Neural cell (in vitro differentiated cells): ENCODE results near the gene MON2. TPM values are rescaled to one million over a fixed set of nuclear protein-coding genes. Genes with fewer than 3 reads are reported as not detected.

ENCODE experiments used
- H2AFZ ChIP-seq: fragments of 200-600, 300-800 bp; sonication (generic), shearing (Covaris generic); 2 replicates; pipeline ENCODE4 v1.6.0; 2014; ENCODE audit warnings: low read depth, mild to moderate bottlenecking, antibody characterized with exemption, low read length, moderate library complexity
- H3F3A ChIP-seq: fragments of 200-600 bp; shearing (Covaris generic); 2 replicates; pipeline ENCODE4 v1.6.1; 2016; ENCODE audit warnings: mild to moderate bottlenecking, moderate library complexity, mixed read lengths, antibody characterized with exemption, low read length; ENCODE audit not compliant: insufficient read depth, poor library complexity, severe bottlenecking
- H3K27ac ChIP-seq: fragments of 200-600, 300-800 bp; sonication (generic), shearing (Covaris generic); 2 replicates; pipeline ENCODE4 v1.5.1; 2014; ENCODE audit warnings: mild to moderate bottlenecking, low read length, moderate library complexity
- H3K27me3 ChIP-seq: fragments of 300-800, 200-600 bp; sonication (generic), shearing (Covaris generic); 2 replicates; pipeline ENCODE4 v1.6.0; 2014; ENCODE audit warnings: mild to moderate bottlenecking, low read depth, low read length, moderate library complexity; ENCODE audit not compliant: insufficient read depth
- H3K36me3 ChIP-seq: fragments of 300-800, 200-600 bp; sonication (generic), shearing (Covaris generic); 2 replicates; pipeline ENCODE4 v1.5.1; 2014; ENCODE audit warnings: mild to moderate bottlenecking, antibody characterized with exemption, low read length, moderate library complexity; ENCODE audit not compliant: insufficient read depth
- H3K4me2 ChIP-seq: fragments of 300-800, 200-600 bp; sonication (generic), shearing (Covaris generic); 2 replicates; pipeline ENCODE4 v1.6.0; 2014; ENCODE audit warnings: mild to moderate bottlenecking, low read length
- H3K4me3 ChIP-seq: fragments of 300-800, 200-600 bp; sonication (generic), shearing (Covaris generic); 2 replicates; pipeline ENCODE4 v1.5.1; 2014; ENCODE audit warnings: mild to moderate bottlenecking, low read length, moderate library complexity
- H3K79me2 ChIP-seq: fragments of 200-600 bp; shearing (Covaris generic); replicated peaks from 2 replicates; pipeline ENCODE4 v1.6.0; 2014; ENCODE audit warnings: mild to moderate bottlenecking, low read length, moderate library complexity; ENCODE audit not compliant: insufficient read depth
- H3K9ac ChIP-seq: fragments of 300-800, 200-600 bp; sonication (generic), shearing (Covaris generic); 2 replicates; pipeline ENCODE4 v1.6.1; 2016; ENCODE audit warnings: mild to moderate bottlenecking, low read length, mixed read lengths
- H3K9me2 ChIP-seq: fragments of 200-600 bp; shearing (Covaris generic); 2 replicates; pipeline ENCODE4 v1.6.1; 2016; ENCODE audit warnings: mild to moderate bottlenecking, low read length, mixed read lengths; ENCODE audit not compliant: insufficient read depth
- H3K9me3 ChIP-seq: fragments of 200-600, 300-800 bp; sonication (generic), shearing (Covaris generic); 2 replicates; pipeline ENCODE4 v1.6.1; 2016; ENCODE audit warnings: mild to moderate bottlenecking, mixed run types, low read length, moderate library complexity, mixed read lengths
- H4K20me1 ChIP-seq: fragments of 200-600 bp; shearing (Covaris generic); 2 replicates; pipeline ENCODE4 v1.6.1; 2016; ENCODE audit warnings: mild to moderate bottlenecking, mixed run types; ENCODE audit not compliant: insufficient read depth
- EP300 ChIP-seq: fragments of 450-650 bp; conservative IDR thresholded peaks from 2 replicates; pipeline ENCODE4 v1.6.1; 2014; ENCODE audit warnings: antibody characterized with exemption, mild to moderate bottlenecking, moderate library complexity; ENCODE audit not compliant: poor library complexity, severe bottlenecking
- EZH2 ChIP-seq: fragments of 200-600, 300-800 bp; shearing (Covaris generic), sonication (generic); IDR thresholded peaks from 2 replicates; pipeline ENCODE4 v1.6.1; 2014; ENCODE audit warnings: antibody characterized with exemption, low read length, borderline replicate concordance, mild to moderate bottlenecking; ENCODE audit not compliant: insufficient read depth, poor library complexity, severe bottlenecking
- MXI1 ChIP-seq: fragments of 450-650 bp; conservative IDR thresholded peaks from 2 replicates; pipeline ENCODE4 v1.6.1; 2014; ENCODE audit warnings: antibody characterized with exemption, mild to moderate bottlenecking; ENCODE audit not compliant: poor library complexity, severe bottlenecking
- POLR2AphosphoS5 ChIP-seq: IDR thresholded peaks from 2 replicates; pipeline ENCODE4 v1.6.1; 2012
- RAD21 ChIP-seq: fragments of 450-650 bp; conservative IDR thresholded peaks from 2 replicates; pipeline ENCODE4 v1.6.1; 2014; ENCODE audit warnings: antibody characterized with exemption, mild to moderate bottlenecking, moderate library complexity
- SMC3 ChIP-seq: fragments of 450-650 bp; conservative IDR thresholded peaks from 2 replicates; pipeline ENCODE4 v1.6.1; 2014; ENCODE audit warnings: antibody characterized with exemption, mild to moderate bottlenecking, moderate library complexity; ENCODE audit not compliant: poor library complexity
- TAF1 ChIP-seq: IDR thresholded peaks from 2 replicates; pipeline ENCODE4 v1.6.1; 2012; ENCODE audit warnings: low read depth
- polyA plus RNA-seq: library from polyadenylated mRNA; depleted of rRNA; stranded (reverse); fragments of >200 nt; gene quantifications from 2 replicates; pipeline ENCODE4 v1.2.3, GENCODE V29; 2014
- TF ChIP-seq, protein P1 (sequence below): IDR thresholded peaks from 2 replicates; pipeline ENCODE4 v1.6.1; 2012; ENCODE audit warnings: borderline replicate concordance
- TF ChIP-seq, protein P2 (sequence below): fragments of 450-650 bp; IDR thresholded peaks from 2 replicates; pipeline ENCODE4 v1.5.1; 2014; ENCODE audit warnings: antibody characterized with exemption, mild to moderate bottlenecking, moderate library complexity; ENCODE audit not compliant: poor library complexity, severe bottlenecking

MON2 gene
- polyA plus RNA-seq, 1 donor from 2014 or later = 44.2 TPM

DNA sequence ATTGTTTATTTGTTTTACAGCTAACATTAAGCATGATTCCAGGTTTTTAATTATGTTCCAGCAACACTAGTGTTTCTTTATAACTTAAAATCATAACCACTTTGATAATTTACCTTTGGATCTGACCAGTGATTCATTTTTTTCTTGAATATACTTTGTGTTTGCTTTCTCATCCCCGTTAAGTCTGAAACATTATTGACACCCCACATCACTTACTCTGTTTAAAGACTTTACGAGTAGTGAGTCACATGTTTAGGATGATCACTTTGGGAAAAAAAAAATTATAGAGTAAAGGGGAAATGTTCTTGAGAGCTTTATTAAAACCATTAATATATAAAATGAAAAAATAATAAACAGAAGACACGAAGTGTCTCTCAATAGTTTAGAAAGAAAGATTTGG, 132.2 kb downstream of the MON2 start:
- no peak overlapping the region for H2AFZ ChIP-seq
- no peaks in the 10 kb centered on the region for H3K27me3 ChIP-seq
- no peaks in the 10 kb centered on the region for H4K20me1 ChIP-seq
- H3K9me3 ChIP-seq = no peaks in the 10 kb centered on the region
- H3K36me3 ChIP-seq = no peaks in the 10 kb centered on the region
- H3K9ac ChIP-seq = no peak overlapping the region
- H3K4me3 ChIP-seq = no peak overlapping the region
- no peak for TF ChIP-seq POLR2AphosphoS5
- TF ChIP-seq, protein P1, sequence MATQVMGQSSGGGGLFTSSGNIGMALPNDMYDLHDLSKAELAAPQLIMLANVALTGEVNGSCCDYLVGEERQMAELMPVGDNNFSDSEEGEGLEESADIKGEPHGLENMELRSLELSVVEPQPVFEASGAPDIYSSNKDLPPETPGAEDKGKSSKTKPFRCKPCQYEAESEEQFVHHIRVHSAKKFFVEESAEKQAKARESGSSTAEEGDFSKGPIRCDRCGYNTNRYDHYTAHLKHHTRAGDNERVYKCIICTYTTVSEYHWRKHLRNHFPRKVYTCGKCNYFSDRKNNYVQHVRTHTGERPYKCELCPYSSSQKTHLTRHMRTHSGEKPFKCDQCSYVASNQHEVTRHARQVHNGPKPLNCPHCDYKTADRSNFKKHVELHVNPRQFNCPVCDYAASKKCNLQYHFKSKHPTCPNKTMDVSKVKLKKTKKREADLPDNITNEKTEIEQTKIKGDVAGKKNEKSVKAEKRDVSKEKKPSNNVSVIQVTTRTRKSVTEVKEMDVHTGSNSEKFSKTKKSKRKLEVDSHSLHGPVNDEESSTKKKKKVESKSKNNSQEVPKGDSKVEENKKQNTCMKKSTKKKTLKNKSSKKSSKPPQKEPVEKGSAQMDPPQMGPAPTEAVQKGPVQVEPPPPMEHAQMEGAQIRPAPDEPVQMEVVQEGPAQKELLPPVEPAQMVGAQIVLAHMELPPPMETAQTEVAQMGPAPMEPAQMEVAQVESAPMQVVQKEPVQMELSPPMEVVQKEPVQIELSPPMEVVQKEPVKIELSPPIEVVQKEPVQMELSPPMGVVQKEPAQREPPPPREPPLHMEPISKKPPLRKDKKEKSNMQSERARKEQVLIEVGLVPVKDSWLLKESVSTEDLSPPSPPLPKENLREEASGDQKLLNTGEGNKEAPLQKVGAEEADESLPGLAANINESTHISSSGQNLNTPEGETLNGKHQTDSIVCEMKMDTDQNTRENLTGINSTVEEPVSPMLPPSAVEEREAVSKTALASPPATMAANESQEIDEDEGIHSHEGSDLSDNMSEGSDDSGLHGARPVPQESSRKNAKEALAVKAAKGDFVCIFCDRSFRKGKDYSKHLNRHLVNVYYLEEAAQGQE = no peak
- no peak for TF ChIP-seq EZH2
- H3K27ac ChIP-seq = no peak overlapping the region
- no peaks in the 10 kb centered on the region for H3F3A ChIP-seq
- H3K4me2 ChIP-seq = no peak overlapping the region
- H3K79me2 ChIP-seq = peaks cover under 1% of the 10 kb centered on the region
- H3K9me2 ChIP-seq = no peaks in the 10 kb centered on the region

DNA sequence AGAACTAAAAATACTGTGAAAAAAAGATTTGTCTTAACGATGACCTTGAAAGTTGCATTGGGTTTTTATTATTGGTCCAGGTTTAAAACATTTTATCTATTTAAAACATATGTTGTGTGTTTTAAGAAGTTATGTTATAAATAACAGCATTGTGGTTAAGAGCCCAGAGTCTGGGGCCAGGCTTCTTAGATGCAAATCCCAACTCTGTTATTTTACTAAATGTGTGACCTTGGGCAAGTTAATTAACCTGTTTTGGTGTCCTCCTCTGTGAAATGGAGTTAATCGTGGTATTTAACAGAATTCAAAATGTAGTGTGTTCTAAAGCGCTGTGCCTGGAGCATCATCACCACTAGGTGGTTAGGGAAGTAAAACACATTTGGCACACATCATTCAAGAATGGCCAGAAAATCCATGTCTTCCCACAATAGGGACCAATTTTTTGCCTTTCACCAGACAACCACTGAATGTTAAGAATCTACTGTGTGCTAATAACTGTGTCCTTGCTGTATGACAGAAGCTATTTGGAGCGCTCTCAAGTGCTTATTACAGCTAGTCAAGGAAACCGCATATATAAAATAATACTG, 133.3 kb downstream of the MON2 start:
- H3K9ac ChIP-seq = no peak overlapping the region
- no peaks in the 10 kb centered on the region for H3K9me2 ChIP-seq
- no peaks in the 10 kb centered on the region for H3K36me3 ChIP-seq
- peaks cover 12% of the 10 kb centered on the region for H3K79me2 ChIP-seq
- H3K4me2 ChIP-seq = no peak overlapping the region
- TF ChIP-seq, protein P2, sequence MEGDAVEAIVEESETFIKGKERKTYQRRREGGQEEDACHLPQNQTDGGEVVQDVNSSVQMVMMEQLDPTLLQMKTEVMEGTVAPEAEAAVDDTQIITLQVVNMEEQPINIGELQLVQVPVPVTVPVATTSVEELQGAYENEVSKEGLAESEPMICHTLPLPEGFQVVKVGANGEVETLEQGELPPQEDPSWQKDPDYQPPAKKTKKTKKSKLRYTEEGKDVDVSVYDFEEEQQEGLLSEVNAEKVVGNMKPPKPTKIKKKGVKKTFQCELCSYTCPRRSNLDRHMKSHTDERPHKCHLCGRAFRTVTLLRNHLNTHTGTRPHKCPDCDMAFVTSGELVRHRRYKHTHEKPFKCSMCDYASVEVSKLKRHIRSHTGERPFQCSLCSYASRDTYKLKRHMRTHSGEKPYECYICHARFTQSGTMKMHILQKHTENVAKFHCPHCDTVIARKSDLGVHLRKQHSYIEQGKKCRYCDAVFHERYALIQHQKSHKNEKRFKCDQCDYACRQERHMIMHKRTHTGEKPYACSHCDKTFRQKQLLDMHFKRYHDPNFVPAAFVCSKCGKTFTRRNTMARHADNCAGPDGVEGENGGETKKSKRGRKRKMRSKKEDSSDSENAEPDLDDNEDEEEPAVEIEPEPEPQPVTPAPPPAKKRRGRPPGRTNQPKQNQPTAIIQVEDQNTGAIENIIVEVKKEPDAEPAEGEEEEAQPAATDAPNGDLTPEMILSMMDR = peak; percentile 27
- TF ChIP-seq MXI1 = no peak
- no peaks in the 10 kb centered on the region for H4K20me1 ChIP-seq
- no peak overlapping the region for H3K4me3 ChIP-seq
- no peaks in the 10 kb centered on the region for H3K9me3 ChIP-seq
- H3K27ac ChIP-seq = no peak overlapping the region
- no peaks in the 10 kb centered on the region for H3K27me3 ChIP-seq
- H2AFZ ChIP-seq = no peak overlapping the region
- no peaks in the 10 kb centered on the region for H3F3A ChIP-seq

DNA sequence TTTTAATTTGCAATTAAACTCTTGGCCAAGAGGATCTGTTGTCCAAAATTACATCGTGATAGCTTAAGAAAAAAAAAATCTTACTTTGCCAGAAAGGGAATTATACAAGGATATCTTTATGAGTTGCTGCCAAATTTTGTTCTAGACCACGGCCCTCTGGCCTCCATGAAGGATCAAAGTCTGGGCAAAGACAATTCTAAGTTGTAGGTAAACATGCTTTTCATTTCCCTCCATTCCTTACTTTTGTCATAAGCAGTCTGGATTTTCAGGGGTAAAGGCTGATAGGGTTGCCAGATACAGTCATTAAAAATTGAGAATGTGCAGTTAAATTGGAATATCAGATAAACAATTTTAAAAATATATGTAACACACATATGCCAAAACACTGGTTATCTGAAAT, 135.1 kb downstream of the MON2 start:
- Histone ChIP-seq H3K9me3 (no peaks in the 10 kb centered on the region), H3K9ac (peak overlapping the region; percentile 95), H4K20me1 (no peaks in the 10 kb centered on the region), H3F3A (no peaks in the 10 kb centered on the region), H3K36me3 (no peaks in the 10 kb centered on the region), H3K27ac (peak overlapping the region; percentile 96), H3K79me2 (peaks cover 30% of the 10 kb centered on the region), H3K4me2 (peak overlapping the region; percentile 61), H3K27me3 (no peaks in the 10 kb centered on the region), H3K9me2 (no peaks in the 10 kb centered on the region), H2AFZ (no peak overlapping the region), H3K4me3 (peak overlapping the region; percentile 80)
- TF ChIP-seq RAD21 (no peak), POLR2AphosphoS5 (no peak), MXI1 (no peak), SMC3 (no peak), EZH2 (no peak), EP300 (no peak), TAF1 (no peak)
- TF ChIP-seq, protein P1 = no peak
- TF ChIP-seq, protein P2 = no peak
